ENCODE data around the gene MED9. TPM values are rescaled to one million over a fixed set of nuclear protein-coding genes. Genes with fewer than 3 reads are reported as not detected.

The MED9 gene
- total RNA-seq, 3 donors from 2014 or later (not counting 1 experiment from before 2014, with no cell fraction given), result 19.8 to 23.5 (median 22.3) TPM

GRCh38 chr17:17509601-17510425 is 33.0 kb downstream of the MED9 start:
- ATAC-seq, result no peak
- H3K36me3 ChIP-seq (ENCODE audit: control insufficient read depth, insufficient read depth, low read length), result no peaks in the 10 kb centered on the region
- no peak for TF ChIP-seq CTCF (IDR thresholded peaks at IDR 0.05)
- Mint-ChIP-seq H3K27ac (peak overlapping the region in 1 of 2 donors; percentile 6), H3K27me3 (ENCODE audit: low read depth in 2 of 2) (no peaks in the 10 kb centered on the region), H3K4me3 (no peak overlapping the region), H3K9me3 (no peaks in the 10 kb centered on the region), H3K4me1 (peaks cover 0 to 16% of the 10 kb centered on the region in 2 donors), H3K36me3 (no peaks in the 10 kb centered on the region)
- intact Hi-C loops (cut with micrococcal nuclease), result no loop called here
- WGBS (ENCODE audit: insufficient coverage), result 87% methylated on average over 21 of the region's 21 CpGs
- no peak overlapping the region for H3K27ac ChIP-seq (ENCODE audit: low read length)
- no peak overlapping the region for H3K4me3 ChIP-seq (ENCODE audit: low read length)
- DNase-seq, result no peak
- H3K9me3 ChIP-seq (ENCODE audit: control insufficient read depth, insufficient read depth, low read length), result no peaks in the 10 kb centered on the region
- H3K27me3 ChIP-seq (ENCODE audit: control insufficient read depth, insufficient read depth, low read length), result no peaks in the 10 kb centered on the region
- H3K4me1 ChIP-seq (ENCODE audit: control insufficient read depth, insufficient read depth, low read length), result no peaks in the 10 kb centered on the region

- Mint-ChIP-seq H3K36me3 (no peaks in the 10 kb centered on the region), H3K9me3 (no peaks in the 10 kb centered on the region), H3K27me3 (ENCODE audit: low read depth in 2 of 2) (no peaks in the 10 kb centered on the region), H3K4me3 (no peak overlapping the region), H3K27ac (no peak overlapping the region), H3K4me1 (peaks cover 0 to 16% of the 10 kb centered on the region in 2 donors)
- no peaks in the 10 kb centered on the region for H3K36me3 ChIP-seq (ENCODE audit: control insufficient read depth, insufficient read depth, low read length)
- intact Hi-C loops (cut with micrococcal nuclease), result no loop called here
- 65% methylated on average over 20 of the region's 20 CpGs for WGBS (ENCODE audit: insufficient coverage)
- DNase-seq, result no peak
- TF ChIP-seq CTCF (IDR thresholded peaks at IDR 0.05), result no peak
- no peaks in the 10 kb centered on the region for H3K27me3 ChIP-seq (ENCODE audit: control insufficient read depth, insufficient read depth, low read length)
- ATAC-seq, result no peak
- H3K4me1 ChIP-seq (ENCODE audit: control insufficient read depth, insufficient read depth, low read length), result no peaks in the 10 kb centered on the region
- H3K27ac ChIP-seq (ENCODE audit: low read length), result no peak overlapping the region
- H3K9me3 ChIP-seq (ENCODE audit: control insufficient read depth, insufficient read depth, low read length), result no peaks in the 10 kb centered on the region
- H3K4me3 ChIP-seq (ENCODE audit: low read length), result no peak overlapping the region
These were observed 33.9 kb downstream of the MED9 start for GRCh38 chr17:17510456-17511292.

GRCh38 chr17:17511293-17511741 is 34.5 kb downstream of the MED9 start:
- DNase-seq (no peak), ATAC-seq (no peak)
- intact Hi-C loops (cut with micrococcal nuclease), result no loop called here
- H3K27me3 ChIP-seq (ENCODE audit: control insufficient read depth, insufficient read depth, low read length), result no peaks in the 10 kb centered on the region
- no peak for TF ChIP-seq CTCF (IDR thresholded peaks at IDR 0.05)
- WGBS (ENCODE audit: insufficient coverage), result 63% methylated on average over 12 of the region's 12 CpGs
- no peaks in the 10 kb centered on the region for H3K4me1 ChIP-seq (ENCODE audit: control insufficient read depth, insufficient read depth, low read length)
- Mint-ChIP-seq H3K36me3 (no peaks in the 10 kb centered on the region), H3K27ac (no peak overlapping the region), H3K27me3 (ENCODE audit: low read depth in 2 of 2) (no peaks in the 10 kb centered on the region), H3K4me1 (peaks cover 0 to 16% of the 10 kb centered on the region in 2 donors), H3K4me3 (no peak overlapping the region), H3K9me3 (no peaks in the 10 kb centered on the region)
- no peaks in the 10 kb centered on the region for H3K36me3 ChIP-seq (ENCODE audit: control insufficient read depth, insufficient read depth, low read length)
- H3K9me3 ChIP-seq (ENCODE audit: control insufficient read depth, insufficient read depth, low read length), result no peaks in the 10 kb centered on the region
- no peak overlapping the region for H3K27ac ChIP-seq (ENCODE audit: low read length)
- H3K4me3 ChIP-seq (ENCODE audit: low read length), result no peak overlapping the region
